Measurements from ENCODE around the gene C1QB. TPM values are rescaled to one million over a fixed set of nuclear protein-coding genes. Genes with fewer than 3 reads are reported as not detected.
A peak's percentile ranks its signal among the peaks of the same experiment; 100 is the strongest.
"Not testable (repeated sequence)": the region's sequence is repeated elsewhere in the genome, so short reads cannot be mapped to it uniquely, and the experiment has no call there.

Gene C1QB
- polyA plus RNA-seq, 3 donors: 3.9 to 15.4 (median 6.4) TPM

GRCh38 chr1:22666412-22666811, 13.4 kb downstream of the C1QB start:
- H3K79me2 ChIP-seq (ENCODE audit: insufficient read depth, low read length): no peaks in the 10 kb centered on the region
- intact Hi-C loops (cut with micrococcal nuclease): no loop called here

DNA sequence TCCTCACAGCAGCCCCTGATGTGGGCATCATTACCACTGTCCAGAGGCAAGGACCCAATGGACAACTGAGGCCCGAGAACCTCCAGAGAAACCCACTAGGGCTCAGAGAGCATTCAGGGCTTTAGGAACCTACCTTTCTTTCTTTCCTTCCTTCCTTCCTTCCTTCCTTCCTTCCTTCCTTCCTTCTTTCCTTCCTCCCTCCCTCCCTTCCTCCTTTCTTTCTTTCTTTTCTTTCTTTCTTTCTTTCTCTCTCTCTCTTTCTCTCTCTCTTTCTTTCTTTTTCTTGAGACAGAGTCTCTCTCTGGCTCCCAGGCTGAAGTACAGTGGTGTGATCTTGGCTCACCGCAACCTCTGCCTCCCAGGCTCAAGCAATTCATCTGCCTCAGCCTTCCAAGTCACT, 15.8 kb downstream of the C1QB start:
- H4K20me1 ChIP-seq (ENCODE audit: insufficient read depth, low read length); H3K9me3 ChIP-seq (replicated peaks in 1 of 2; ENCODE audit: control insufficient read depth in 1 of 2, insufficient read depth in 1 of 2, low read length in 2 of 2); H3K79me2 ChIP-seq (ENCODE audit: insufficient read depth, low read length); H3K36me3 ChIP-seq (replicated peaks in 1 of 2; ENCODE audit: control insufficient read depth in 1 of 2, insufficient read depth in 2 of 2, low read length in 2 of 2); intact Hi-C loops (cut with micrococcal nuclease); H3K4me3 ChIP-seq (replicated peaks in 1 of 3; ENCODE audit: low read depth in 2 of 3, low read length in 3 of 3); H3K4me2 ChIP-seq (replicated peaks; ENCODE audit: extremely low read depth, low read length, poor library complexity, severe bottlenecking); H3K9me3 Mint-ChIP-seq; H3K9ac ChIP-seq (ENCODE audit: insufficient read depth, low read length, poor library complexity, severe bottlenecking); H3K36me3 Mint-ChIP-seq; H2AFZ ChIP-seq (ENCODE audit: insufficient read depth, low read depth, low read length, poor library complexity, severe bottlenecking); H3K27me3 ChIP-seq (ENCODE audit: control insufficient read depth in 2 of 2, insufficient read depth in 2 of 2, low read length in 2 of 2); H3K4me1 ChIP-seq (ENCODE audit: control insufficient read depth in 1 of 2, insufficient read depth in 2 of 2, low read length in 2 of 2); H3K27ac ChIP-seq (ENCODE audit: low read depth in 1 of 2, low read length in 2 of 2); DNase-seq; H3K4me1 Mint-ChIP-seq: not testable (repeated sequence)
- Mint-ChIP-seq H3K4me3 (peak overlapping the region in 1 of 2 donors; percentile 49), H3K27me3 (ENCODE audit: low read depth in 3 of 3) (peaks cover 9 to 14% (median 13%) of the 10 kb centered on the region in 3 donors), H3K27ac (peak overlapping the region in 1 of 7 donors; percentile 72)
- 92% methylated on average over 1 of the region's 2 CpGs for WGBS (ENCODE audit: insufficient coverage)

More at GRCh38 chr1:22666412-22666811, 13.4 kb downstream of the C1QB start:
- no peak overlapping the region for H3K9ac ChIP-seq (ENCODE audit: insufficient read depth, low read length, poor library complexity, severe bottlenecking)
- H3K4me2 ChIP-seq (replicated peaks; ENCODE audit: extremely low read depth, low read length, poor library complexity, severe bottlenecking): no peak overlapping the region
- WGBS (ENCODE audit: insufficient coverage): 50% methylated on average over 1 of the region's 2 CpGs
- no peaks in the 10 kb centered on the region for H3K9me3 Mint-ChIP-seq
- H3K27me3 ChIP-seq (ENCODE audit: control insufficient read depth in 2 of 2, insufficient read depth in 2 of 2, low read length in 2 of 2): no peaks in the 10 kb centered on the region
- no peak overlapping the region for H2AFZ ChIP-seq (ENCODE audit: insufficient read depth, low read depth, low read length, poor library complexity, severe bottlenecking)
- TF ChIP-seq, protein P1, sequence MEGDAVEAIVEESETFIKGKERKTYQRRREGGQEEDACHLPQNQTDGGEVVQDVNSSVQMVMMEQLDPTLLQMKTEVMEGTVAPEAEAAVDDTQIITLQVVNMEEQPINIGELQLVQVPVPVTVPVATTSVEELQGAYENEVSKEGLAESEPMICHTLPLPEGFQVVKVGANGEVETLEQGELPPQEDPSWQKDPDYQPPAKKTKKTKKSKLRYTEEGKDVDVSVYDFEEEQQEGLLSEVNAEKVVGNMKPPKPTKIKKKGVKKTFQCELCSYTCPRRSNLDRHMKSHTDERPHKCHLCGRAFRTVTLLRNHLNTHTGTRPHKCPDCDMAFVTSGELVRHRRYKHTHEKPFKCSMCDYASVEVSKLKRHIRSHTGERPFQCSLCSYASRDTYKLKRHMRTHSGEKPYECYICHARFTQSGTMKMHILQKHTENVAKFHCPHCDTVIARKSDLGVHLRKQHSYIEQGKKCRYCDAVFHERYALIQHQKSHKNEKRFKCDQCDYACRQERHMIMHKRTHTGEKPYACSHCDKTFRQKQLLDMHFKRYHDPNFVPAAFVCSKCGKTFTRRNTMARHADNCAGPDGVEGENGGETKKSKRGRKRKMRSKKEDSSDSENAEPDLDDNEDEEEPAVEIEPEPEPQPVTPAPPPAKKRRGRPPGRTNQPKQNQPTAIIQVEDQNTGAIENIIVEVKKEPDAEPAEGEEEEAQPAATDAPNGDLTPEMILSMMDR (IDR thresholded peaks at IDR 0.05): no peak
- peaks cover 4 to 14% (median 7%) of the 10 kb centered on the region in 3 donors for H3K27me3 Mint-ChIP-seq (ENCODE audit: low read depth in 3 of 3)
- no peaks in the 10 kb centered on the region for H3K4me1 Mint-ChIP-seq
- no peak for DNase-seq
- no peak overlapping the region for H3K27ac ChIP-seq (ENCODE audit: low read depth in 1 of 2, low read length in 2 of 2)
- H3K4me3 ChIP-seq (replicated peaks in 1 of 3; ENCODE audit: low read depth in 2 of 3, low read length in 3 of 3): no peak overlapping the region
- no peaks in the 10 kb centered on the region for H3K9me3 ChIP-seq (replicated peaks in 1 of 2; ENCODE audit: control insufficient read depth in 1 of 2, insufficient read depth in 1 of 2, low read length in 2 of 2)
- no peaks in the 10 kb centered on the region for H3K4me1 ChIP-seq (ENCODE audit: control insufficient read depth in 1 of 2, insufficient read depth in 2 of 2, low read length in 2 of 2)
- no peaks in the 10 kb centered on the region for H3K36me3 Mint-ChIP-seq
- no peak overlapping the region for H3K4me3 Mint-ChIP-seq
- no peaks in the 10 kb centered on the region for H4K20me1 ChIP-seq (ENCODE audit: insufficient read depth, low read length)
- no peak overlapping the region for H3K27ac Mint-ChIP-seq
- H3K36me3 ChIP-seq (replicated peaks in 1 of 2; ENCODE audit: control insufficient read depth in 1 of 2, insufficient read depth in 2 of 2, low read length in 2 of 2): no peaks in the 10 kb centered on the region
